HEK293 (cell line): Measurements from ENCODE around the gene MGAT5B.
"Not testable (repeated sequence)": the region's sequence is repeated elsewhere in the genome, so short reads cannot be mapped to it uniquely, and the experiment has no call there.

ENCODE experiments used
- CTCF ChIP-seq: fragments of 450-650 bp; formaldehyde crosslinking; IDR thresholded peaks from 2 replicates; pipeline ENCODE4 v1.5.1; 2016; ENCODE audit warnings: missing biosample characterization, missing genetic modification characterization
- ZNF140 ChIP-seq: fragments of 450-650 bp; formaldehyde crosslinking; IDR thresholded peaks from 2 replicates; pipeline ENCODE4 v1.5.1; 2016; ENCODE audit warnings: missing biosample characterization, missing genetic modification characterization
- ZNF510 ChIP-seq: fragments of 450-650 bp; formaldehyde crosslinking; IDR thresholded peaks from 2 replicates; pipeline ENCODE4 v1.5.1; 2018; ENCODE audit warnings: mild to moderate bottlenecking, missing genetic modification characterization, missing biosample characterization; ENCODE audit not compliant: insufficient replicate concordance
- ZSCAN18 ChIP-seq: fragments of 450-650 bp; formaldehyde crosslinking; IDR thresholded peaks from 2 replicates; pipeline ENCODE4 v1.5.1; 2016; ENCODE audit warnings: missing biosample characterization, missing genetic modification characterization

DNA sequence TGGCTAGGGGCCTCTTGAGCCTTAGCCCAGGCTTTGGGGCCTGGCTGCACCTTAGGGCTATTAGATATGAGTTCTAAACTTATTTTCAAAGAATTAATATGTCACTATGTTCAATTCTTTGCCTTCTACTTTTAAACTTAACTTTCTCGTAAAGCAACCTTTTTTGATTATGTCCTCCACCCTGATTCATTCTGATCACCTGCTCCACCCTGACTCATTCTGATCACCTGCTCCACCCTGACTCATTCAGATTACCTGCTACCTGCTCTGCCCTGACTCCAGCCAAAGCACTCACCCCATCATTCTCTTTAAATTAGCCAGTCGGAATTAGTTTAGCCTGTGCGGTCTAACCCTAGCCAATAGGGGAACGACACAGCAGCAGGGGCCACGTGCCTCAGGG lies 102.0 kb downstream of the MGAT5B start:
- not testable (repeated sequence) for TF ChIP-seq ZNF510, ZNF140, ZSCAN18, CTCF (tag by site-specific recombination)
